Measurements from ENCODE around the gene ANO7.

Gene ANO7

GRCh38 chr2:241211276-241211675, 22.8 kb downstream of the ANO7 start:
- in situ Hi-C loops (cut with MboI; ENCODE audit: low sequenced_read_pairs, unreplicated experiment), result no loop called here
- no peak for TF ChIP-seq CTCF (IDR thresholded peaks at IDR 0.05; ENCODE audit: borderline replicate concordance, control extremely low read depth, extremely low read depth, insufficient read depth, missing control alignments)
- no peak for DNase-seq (ENCODE audit: low spot score)

GRCh38 chr2:241213041-241213440, 24.6 kb downstream of the ANO7 start:
- TF ChIP-seq CTCF (IDR thresholded peaks at IDR 0.05; ENCODE audit: borderline replicate concordance, control extremely low read depth, extremely low read depth, insufficient read depth, missing control alignments), result no peak
- DNase-seq (ENCODE audit: low spot score), result no peak
- in situ Hi-C loops (cut with MboI; ENCODE audit: low sequenced_read_pairs, unreplicated experiment), result no loop called here

- in situ Hi-C loops (cut with MboI; ENCODE audit: low sequenced_read_pairs, unreplicated experiment), result no loop called here
- no peak for TF ChIP-seq CTCF (IDR thresholded peaks at IDR 0.05; ENCODE audit: borderline replicate concordance, control extremely low read depth, extremely low read depth, insufficient read depth, missing control alignments)
- DNase-seq (ENCODE audit: low spot score), result no peak
These were observed 25.1 kb downstream of the ANO7 start for GRCh38 chr2:241213567-241213966.

- TF ChIP-seq CTCF (IDR thresholded peaks at IDR 0.05; ENCODE audit: borderline replicate concordance, control extremely low read depth, extremely low read depth, insufficient read depth, missing control alignments), result no peak
- no peak for DNase-seq (ENCODE audit: low spot score)
- in situ Hi-C loops (cut with MboI; ENCODE audit: low sequenced_read_pairs, unreplicated experiment), result no loop called here
These were observed 25.7 kb downstream of the ANO7 start for GRCh38 chr2:241214209-241214608.

- in situ Hi-C loops (cut with MboI; ENCODE audit: low sequenced_read_pairs, unreplicated experiment), result no loop called here
- no peak for TF ChIP-seq CTCF (IDR thresholded peaks at IDR 0.05; ENCODE audit: borderline replicate concordance, control extremely low read depth, extremely low read depth, insufficient read depth, missing control alignments)
- DNase-seq (ENCODE audit: low spot score), result no peak
These were observed 26.3 kb downstream of the ANO7 start for GRCh38 chr2:241214766-241215165.

- in situ Hi-C loops (cut with MboI; ENCODE audit: low sequenced_read_pairs, unreplicated experiment), result no loop called here
- no peak for DNase-seq (ENCODE audit: low spot score)
- TF ChIP-seq CTCF (IDR thresholded peaks at IDR 0.05; ENCODE audit: borderline replicate concordance, control extremely low read depth, extremely low read depth, insufficient read depth, missing control alignments), result no peak
These were observed 26.9 kb downstream of the ANO7 start for GRCh38 chr2:241215421-241215820.

GRCh38 chr2:241216211-241216761, 27.8 kb downstream of the ANO7 start:
- in situ Hi-C loops (cut with MboI; ENCODE audit: low sequenced_read_pairs, unreplicated experiment), result no loop called here
- no peak for TF ChIP-seq CTCF (IDR thresholded peaks at IDR 0.05; ENCODE audit: borderline replicate concordance, control extremely low read depth, extremely low read depth, insufficient read depth, missing control alignments)
- DNase-seq (ENCODE audit: low spot score), result no peak
